Measurements from ENCODE around the gene KDM4C. TPM values are rescaled to one million over a fixed set of nuclear protein-coding genes. Genes with fewer than 3 reads are reported as not detected.

KDM4C gene
- total and polyA plus RNA-seq, 2 of the 13 experiments (the other 11 are each of a cell fraction or from before 2014, with no cell fraction given) = 19.4 to 23.6 TPM

- peak; percentile 67; the same call in 1 of the 2 replicates for TF ChIP-seq AHDC1 (CRISPR knock-in tag; IDR thresholded peaks at IDR 0.05; ENCODE audit: borderline replicate concordance)
- no peak for TF ChIP-seq TMF1 (CRISPR knock-in tag; IDR thresholded peaks at IDR 0.05; ENCODE audit: low read depth)
- TF ChIP-seq HOXA7 (CRISPR knock-in tag; IDR thresholded peaks at IDR 0.05) = no peak
- TF ChIP-seq POGK (CRISPR knock-in tag; conservative IDR thresholded peaks at IDR 0.05) = no peak
- TF ChIP-seq GATAD2A (CRISPR knock-in tag; IDR thresholded peaks at IDR 0.05) = peak; percentile 85
- TF ChIP-seq ZNF709 (CRISPR knock-in tag; IDR thresholded peaks at IDR 0.05) = no peak
- no peak for TF ChIP-seq MTERF4 (CRISPR knock-in tag; IDR thresholded peaks at IDR 0.05)
- TF ChIP-seq DR1 (CRISPR knock-in tag; IDR thresholded peaks at IDR 0.05) = no peak
- no peak for TF ChIP-seq ZIK1 (CRISPR knock-in tag; IDR thresholded peaks at IDR 0.05; ENCODE audit: borderline replicate concordance, low read depth)
- no peak for TF ChIP-seq JUN (CRISPR knock-in tag; IDR thresholded peaks at IDR 0.05)
- TF ChIP-seq ZBTB38 (CRISPR knock-in tag; IDR thresholded peaks at IDR 0.05) = no peak
- no peak for TF ChIP-seq CENPBD1 (CRISPR knock-in tag; IDR thresholded peaks at IDR 0.05; ENCODE audit: borderline replicate concordance, low read depth)
- TF ChIP-seq NFKBIZ (CRISPR knock-in tag; IDR thresholded peaks at IDR 0.05) = no peak
- no peak for TF ChIP-seq ZNF160 (CRISPR knock-in tag; IDR thresholded peaks at IDR 0.05)
- no peak for TF ChIP-seq ZNF557 (CRISPR knock-in tag; IDR thresholded peaks at IDR 0.05)
- no peak for TF ChIP-seq ZNF629 (CRISPR knock-in tag; conservative IDR thresholded peaks at IDR 0.05)
- no peak for TF ChIP-seq DDIT3 (CRISPR knock-in tag; IDR thresholded peaks at IDR 0.05)
- TF ChIP-seq SIN3A (IDR thresholded peaks at IDR 0.05; ENCODE audit: borderline replicate concordance, low read depth, low read length) = no peak
- no peak for TF ChIP-seq KDM5B (CRISPR knock-in tag; IDR thresholded peaks at IDR 0.05; ENCODE audit: borderline replicate concordance)
- no peak for TF ChIP-seq ZBTB49 (CRISPR knock-in tag; IDR thresholded peaks at IDR 0.05; ENCODE audit: borderline replicate concordance)
Measured at GRCh38 chr9:6781476-6781875, 23.7 kb downstream of the KDM4C start (continued).
